Ramos (cell line): ENCODE results near the gene ADAP1.

Experiments used
- in situ Hi-C: fragments of 300-500 bp; cut with MboI; formaldehyde crosslinking; loops from one replicate; pipeline ENCODE4 v1.14.3; 2022; ENCODE audit warnings: low sequenced_read_pairs; ENCODE audit not compliant: unreplicated experiment

ADAP1 gene

GRCh38 chr7:875476-876076 is 78.9 kb downstream of the ADAP1 start:
- in situ Hi-C loops, result no loop called here

DNA sequence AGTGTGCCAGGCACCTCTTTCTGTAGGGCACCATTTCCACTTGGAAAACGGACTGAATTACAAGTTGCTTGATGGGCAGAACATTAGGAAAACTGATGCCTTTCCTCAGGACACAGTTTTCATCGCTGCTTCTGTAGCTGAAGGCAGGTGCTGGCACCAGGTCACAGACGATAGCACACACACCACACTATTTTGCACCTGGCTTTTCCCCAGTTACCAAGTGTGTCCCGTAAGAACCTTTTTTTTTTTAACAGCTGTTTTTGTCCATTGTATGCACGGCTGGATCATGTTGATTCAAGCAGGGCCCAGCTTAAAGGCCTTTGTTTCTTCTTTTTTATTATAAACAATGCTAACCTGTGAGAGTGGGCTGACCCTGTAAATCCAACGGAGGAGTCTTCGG is 79.4 kb downstream of the ADAP1 start:
- in situ Hi-C loops, result no loop called here

DNA sequence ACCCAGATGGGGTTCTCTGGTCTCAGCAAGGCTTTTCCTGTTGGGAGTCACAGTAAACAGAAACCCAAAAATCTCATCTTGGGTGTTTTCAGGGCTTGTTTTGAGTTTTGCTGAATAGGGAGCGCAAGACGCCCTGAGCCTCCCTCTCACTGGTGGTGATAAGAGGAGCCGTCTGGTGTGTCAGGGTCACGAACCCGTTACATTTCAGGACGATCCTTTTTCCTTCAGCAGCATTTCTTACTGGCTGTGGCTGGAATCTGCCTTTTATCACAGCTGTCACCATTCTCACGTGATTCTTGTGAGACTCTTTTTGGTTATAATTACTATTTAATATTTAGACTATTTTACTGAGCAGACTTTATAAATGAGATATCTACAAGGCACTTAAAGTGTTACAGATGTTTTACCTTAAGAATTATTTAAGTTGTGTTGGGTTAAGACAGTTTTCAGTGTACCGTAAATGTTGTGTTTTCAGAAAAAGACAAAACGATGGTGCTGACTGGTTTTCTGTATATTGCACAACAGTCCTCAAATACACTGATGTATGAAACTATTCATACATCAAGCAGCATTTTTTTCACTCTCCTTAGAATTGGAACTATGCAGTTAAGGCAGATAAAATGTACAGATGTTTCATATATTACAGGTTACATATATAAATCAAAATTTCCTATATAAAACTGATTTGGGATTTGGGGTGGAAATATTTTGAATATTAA is 80.3 kb downstream of the ADAP1 start:
- in situ Hi-C loops, result loop anchor here (5.0 kb wide), 1 partner anchor 82 kb away; no protein-coding TSS in a partner anchor

GRCh38 chr7:873367-874002 is 81.0 kb downstream of the ADAP1 start:
- in situ Hi-C loops, result loop anchor here (5.0 kb wide), 1 partner anchor 81 kb away; no protein-coding TSS in a partner anchor

- in situ Hi-C loops, result loop anchor here (5.0 kb wide), 1 partner anchor 80 kb away; no protein-coding TSS in a partner anchor
Observed at GRCh38 chr7:872685-873084, 81.8 kb downstream of the ADAP1 start.

DNA sequence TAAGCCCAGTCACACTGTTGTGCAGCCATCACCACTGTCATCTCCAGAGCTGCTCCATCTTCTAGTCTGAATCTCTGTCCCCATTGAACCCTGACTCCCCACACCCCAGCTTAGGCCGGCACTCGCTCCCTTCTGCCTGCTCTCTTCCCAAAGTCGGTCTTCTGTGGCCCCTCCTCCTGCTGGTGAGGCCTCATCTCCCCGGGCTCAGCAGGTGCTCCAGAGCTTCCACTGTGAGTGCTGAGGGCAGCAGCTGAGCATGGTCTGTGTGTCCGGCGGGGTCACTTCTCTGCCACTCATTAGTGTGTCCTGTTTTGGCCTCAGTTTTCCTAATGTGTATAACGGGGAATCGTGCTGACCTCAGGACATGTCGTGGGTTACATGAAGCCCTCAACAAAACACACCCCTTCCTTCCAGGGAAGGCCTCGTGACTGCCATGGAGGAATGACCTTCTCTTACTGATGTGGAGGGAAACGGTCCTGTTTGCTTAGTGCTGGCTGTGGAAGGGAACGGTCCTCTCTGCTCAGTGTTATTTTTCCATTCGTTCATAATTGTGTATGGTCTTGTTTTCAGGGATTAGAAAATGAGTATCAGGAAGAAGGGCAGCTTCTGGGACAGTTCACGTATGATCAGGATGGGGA is 82.5 kb downstream of the ADAP1 start:
- in situ Hi-C loops, result loop anchor here (5.0 kb wide), 1 partner anchor 80 kb away; no protein-coding TSS in a partner anchor

DNA sequence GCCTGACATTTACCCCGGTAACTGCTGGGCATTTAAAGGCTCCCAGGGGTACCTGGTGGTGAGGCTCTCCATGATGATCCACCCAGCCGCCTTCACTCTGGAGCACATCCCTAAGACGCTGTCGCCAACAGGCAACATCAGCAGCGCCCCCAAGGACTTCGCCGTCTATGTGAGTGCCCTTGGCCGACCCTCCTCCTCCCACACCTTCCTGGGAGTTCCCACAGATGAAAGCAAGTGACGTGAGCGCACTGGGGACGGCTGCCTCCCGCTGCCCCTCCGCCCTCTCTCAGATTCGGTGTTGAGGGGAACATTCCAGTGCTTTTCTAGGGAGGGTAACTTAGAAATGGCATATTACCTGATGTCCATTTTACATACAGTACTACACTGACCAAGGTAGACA is 85.1 kb downstream of the ADAP1 start:
- in situ Hi-C loops, result no loop called here

DNA sequence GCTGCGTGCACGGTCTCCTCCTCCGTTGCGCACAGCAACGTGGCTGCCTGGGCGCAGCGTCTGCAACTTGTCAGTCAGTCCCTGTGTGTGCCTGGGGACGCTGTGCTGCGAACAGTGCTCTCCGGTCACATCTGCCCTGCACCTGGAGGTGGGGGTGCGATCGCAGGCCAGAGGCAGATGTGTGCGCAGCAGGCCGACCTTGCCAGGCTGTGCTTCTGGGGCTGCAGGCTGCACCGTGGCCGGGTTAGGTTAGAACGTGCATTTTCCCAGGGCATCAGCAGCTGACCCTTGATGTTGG is 86.3 kb downstream of the ADAP1 start:
- in situ Hi-C loops, result no loop called here

DNA sequence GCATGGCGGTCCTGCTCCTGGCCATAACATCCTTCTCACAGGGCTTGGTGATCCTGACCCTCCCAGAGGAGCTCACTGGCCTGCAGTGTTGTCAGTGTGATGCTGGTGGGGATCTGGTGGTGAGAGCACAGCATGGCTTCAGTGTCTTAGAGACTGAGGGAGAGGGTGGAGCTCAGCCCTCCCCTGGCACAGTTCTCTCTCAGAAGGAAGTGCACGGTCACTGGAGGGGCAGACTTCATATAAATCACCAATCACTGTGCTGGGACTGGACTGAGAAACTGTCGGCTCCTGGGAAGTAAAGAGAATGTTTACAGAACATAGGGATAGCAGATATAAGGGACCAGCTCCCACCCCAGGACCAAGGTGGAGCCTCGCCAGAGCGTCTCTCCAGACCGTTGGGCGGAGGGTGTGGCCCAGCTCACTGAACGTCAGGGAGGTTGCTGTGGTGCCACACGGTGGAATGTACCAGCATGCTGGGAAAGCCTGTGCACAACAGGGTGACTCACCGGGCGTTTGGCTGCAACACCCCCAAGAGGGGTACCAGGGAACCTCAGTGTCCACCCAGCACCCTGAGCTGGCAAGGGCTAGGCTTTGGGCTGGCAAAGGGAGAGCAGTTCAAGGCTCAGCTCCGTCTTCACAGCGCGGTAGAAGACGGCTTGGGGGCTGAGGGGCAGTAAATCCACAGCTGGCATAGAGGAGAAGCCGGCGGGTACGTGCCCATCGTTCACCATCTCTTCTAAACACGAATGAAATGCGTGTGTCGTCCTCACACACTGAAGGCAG is 86.9 kb downstream of the ADAP1 start:
- in situ Hi-C loops, result no loop called here

DNA sequence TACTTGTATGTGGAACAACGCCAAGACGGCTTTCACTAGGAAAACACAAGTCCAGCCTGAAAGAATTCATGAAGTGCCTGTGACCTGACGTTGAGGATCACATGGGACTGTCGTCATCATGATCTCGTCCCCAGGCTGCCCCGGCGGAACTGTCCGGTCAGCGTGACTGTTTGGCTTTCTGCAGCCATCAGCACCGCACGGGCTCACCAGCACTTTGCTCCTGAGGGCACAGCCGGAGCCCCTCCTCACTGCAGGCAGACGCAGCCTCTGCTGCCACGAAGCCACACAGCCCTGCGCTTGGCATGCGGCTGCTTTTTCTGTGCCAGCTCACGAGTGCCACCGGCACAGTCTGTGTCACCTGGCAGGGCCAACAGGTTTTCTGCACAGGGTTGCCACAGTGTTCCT is 87.5 kb downstream of the ADAP1 start:
- in situ Hi-C loops, result no loop called here

- in situ Hi-C loops, result no loop called here
Observed at GRCh38 chr7:865921-866320, 88.6 kb downstream of the ADAP1 start.

- in situ Hi-C loops, result no loop called here
Observed at GRCh38 chr7:863106-863505, 91.4 kb downstream of the ADAP1 start.

GRCh38 chr7:862157-862556 is 92.3 kb downstream of the ADAP1 start:
- in situ Hi-C loops, result no loop called here

- in situ Hi-C loops, result no loop called here
Observed at GRCh38 chr7:861222-861621, 93.3 kb downstream of the ADAP1 start.

DNA sequence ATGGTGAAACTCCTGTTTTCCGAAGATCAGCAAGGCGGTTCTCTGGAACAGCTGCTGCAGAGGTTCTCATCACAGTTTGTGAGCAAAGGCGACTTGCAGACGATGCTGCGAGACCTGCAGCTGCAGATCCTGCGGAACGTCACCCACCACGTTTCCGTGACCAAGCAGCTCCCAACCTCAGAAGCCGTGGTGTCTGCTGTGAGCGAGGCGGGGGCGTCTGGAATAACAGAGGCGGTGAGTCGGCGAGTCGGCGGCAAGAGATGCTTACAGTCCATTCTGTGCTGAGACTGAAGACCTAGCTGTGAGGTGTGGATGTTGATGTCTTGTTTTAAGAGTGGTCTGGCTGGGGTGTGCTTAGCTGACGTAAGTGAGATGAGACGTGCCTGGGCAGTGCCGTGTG is 94.3 kb downstream of the ADAP1 start:
- in situ Hi-C loops, result no loop called here

DNA sequence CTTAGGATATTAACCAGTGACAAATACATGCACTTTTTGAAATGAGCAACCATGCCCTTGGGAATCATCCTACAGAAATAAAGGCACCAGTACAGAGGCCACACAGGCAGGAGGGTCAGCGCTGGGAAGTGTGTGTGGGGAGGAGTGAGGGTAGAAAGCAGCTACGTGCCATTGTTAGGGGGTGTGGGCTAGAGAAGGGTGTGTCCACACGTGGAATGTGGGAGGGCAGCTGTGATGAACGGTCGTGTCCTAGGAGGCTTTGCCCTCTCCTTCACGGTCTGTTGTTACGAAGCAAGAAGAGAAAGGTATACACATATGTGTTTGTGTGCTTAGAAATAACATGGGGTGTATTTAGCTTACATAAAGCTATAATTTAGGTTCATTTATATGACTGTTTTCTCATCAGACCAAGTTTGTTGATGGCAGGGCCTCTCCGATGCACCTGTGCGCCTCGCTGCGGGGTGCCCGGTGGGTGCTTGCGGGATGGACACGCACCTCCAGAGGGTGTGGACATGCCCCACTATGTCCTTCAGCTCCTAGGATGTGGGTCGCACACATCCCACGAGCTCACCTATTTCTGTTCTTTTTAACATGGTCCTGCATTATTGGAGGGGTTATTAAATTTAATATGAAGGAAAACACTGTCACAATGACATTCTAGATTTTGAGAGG is 95.0 kb downstream of the ADAP1 start:
- in situ Hi-C loops, result no loop called here

GRCh38 chr7:857661-858060 is 96.8 kb downstream of the ADAP1 start:
- in situ Hi-C loops, result no loop called here

GRCh38 chr7:856444-857095 is 97.9 kb downstream of the ADAP1 start:
- in situ Hi-C loops, result no loop called here

GRCh38 chr7:855686-856369 is 98.7 kb downstream of the ADAP1 start:
- in situ Hi-C loops, result no loop called here
